MM.1S (cell line): ENCODE results near the gene PRSS3.
"Not testable (repeated sequence)": the region's sequence is repeated elsewhere in the genome, so short reads cannot be mapped to it uniquely, and the experiment has no call there.

Experiments used
- DNase-seq: peaks from one replicate; pipeline ENCODE4 v3.0.0-alpha.2; 2015
- H2AFZ ChIP-seq: fragments of 300-600 bp; sonication (generic); 2 replicates; pipeline ENCODE4 v1.6.0; 2016; ENCODE audit warnings: antibody characterized with exemption, low read length
- H3F3A ChIP-seq: fragments of 300-600 bp; sonication (generic); 2 replicates; pipeline ENCODE4 v1.6.1; 2016; ENCODE audit warnings: mild to moderate bottlenecking, antibody characterized with exemption, low read length, moderate library complexity, mixed read lengths; ENCODE audit not compliant: insufficient read depth
- H3K27ac ChIP-seq: fragments of 300-600 bp; sonication (generic); 2 replicates; pipeline ENCODE4 v1.5.1; 2016; ENCODE audit warnings: mild to moderate bottlenecking, low read length
- H3K27me3 ChIP-seq: fragments of 300-600 bp; sonication (generic); replicated peaks from 2 replicates; pipeline ENCODE4 v1.6.0; 2016; ENCODE audit warnings: low read length; ENCODE audit not compliant: insufficient read depth
- H3K36me3 ChIP-seq: fragments of 300-600 bp; sonication (generic); replicated peaks from 2 replicates; pipeline ENCODE4 v1.6.1; 2016; ENCODE audit warnings: mild to moderate bottlenecking, low read length, mixed read lengths; ENCODE audit not compliant: insufficient read depth
- H3K4me1 ChIP-seq: fragments of 300-600 bp; sonication (generic); 2 replicates; pipeline ENCODE4 v1.6.1; 2016; ENCODE audit warnings: low read length, mixed read lengths
- H3K4me2 ChIP-seq: fragments of 300-600 bp; sonication (generic); 2 replicates; pipeline ENCODE4 v1.6.0; 2016; ENCODE audit warnings: low read depth, low read length
- H3K4me3 ChIP-seq: fragments of 300-600 bp; sonication (generic); 2 replicates; pipeline ENCODE4 v1.5.1; 2016; ENCODE audit warnings: low read length, mixed read lengths
- H3K79me2 ChIP-seq: fragments of 300-600 bp; sonication (generic); 2 replicates; pipeline ENCODE4 v1.6.1; 2016; ENCODE audit warnings: mixed run types, low read length, mixed read lengths
- H3K9ac ChIP-seq: fragments of 300-600 bp; sonication (generic); 2 replicates; pipeline ENCODE4 v1.6.1; 2016; ENCODE audit warnings: low read length, mixed read lengths
- H3K9me2 ChIP-seq: fragments of 300-600 bp; sonication (generic); replicated peaks from 2 replicates; pipeline ENCODE4 v1.6.1; 2016; ENCODE audit warnings: mild to moderate bottlenecking, low read length, mixed read lengths; ENCODE audit not compliant: insufficient read depth
- H3K9me3 ChIP-seq: fragments of 300-600 bp; sonication (generic); replicated peaks from 2 replicates; pipeline ENCODE4 v1.6.1; 2016; ENCODE audit warnings: mild to moderate bottlenecking, low read length, mixed read lengths; ENCODE audit not compliant: insufficient read depth
- H4K20me1 ChIP-seq: fragments of 300-600 bp; sonication (generic); 2 replicates; pipeline ENCODE4 v1.6.1; 2016; ENCODE audit warnings: mild to moderate bottlenecking, low read length, moderate library complexity, mixed read lengths; ENCODE audit not compliant: insufficient read depth
- EZH2 ChIP-seq: fragments of 300-600 bp; sonication (generic); optimal IDR thresholded peaks from 2 replicates; pipeline ENCODE3; 2017; ENCODE audit warnings: low read depth, mild to moderate bottlenecking, antibody characterized with exemption, low read length, mixed read lengths
- EZH2phosphoT487 ChIP-seq: fragments of 300-600 bp; sonication (generic); IDR thresholded peaks from 2 replicates; pipeline ENCODE4 v1.6.1; 2018; ENCODE audit warnings: antibody characterized with exemption, low read length
- TF ChIP-seq, protein P1 (sequence below): fragments of 300-600 bp; sonication (generic); IDR thresholded peaks from 2 replicates; pipeline ENCODE4 v1.5.1; 2016; ENCODE audit warnings: antibody characterized with exemption, low read length, mixed read lengths

Gene PRSS3

DNA sequence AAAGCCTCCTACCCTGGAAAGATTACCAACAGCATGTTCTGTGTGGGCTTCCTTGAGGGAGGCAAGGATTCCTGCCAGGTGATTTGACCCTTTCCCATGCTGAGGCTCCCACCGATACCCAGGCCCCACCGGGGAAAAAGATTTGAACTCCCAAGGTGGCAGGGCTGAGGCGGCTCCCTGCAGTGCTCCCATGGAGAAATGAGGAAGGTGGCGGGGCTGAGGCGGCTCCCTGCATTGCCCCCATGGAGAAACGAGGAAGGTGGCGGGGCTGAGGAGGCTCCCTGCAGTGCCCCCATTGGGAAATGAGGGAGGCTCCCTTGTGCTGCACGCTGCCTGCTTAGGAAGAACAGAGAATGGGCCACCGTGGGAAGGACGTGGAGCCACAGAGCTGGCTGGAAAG, 3.2 kb downstream of the PRSS3 start:
- no peak overlapping the region for H2AFZ ChIP-seq
- H3K4me1 ChIP-seq = no peaks in the 10 kb centered on the region
- no peaks in the 10 kb centered on the region for H3K9me3 ChIP-seq
- no peaks in the 10 kb centered on the region for H3K9me2 ChIP-seq
- no peaks in the 10 kb centered on the region for H3K79me2 ChIP-seq
- no peak overlapping the region for H3K27ac ChIP-seq
- TF ChIP-seq, protein P1, sequence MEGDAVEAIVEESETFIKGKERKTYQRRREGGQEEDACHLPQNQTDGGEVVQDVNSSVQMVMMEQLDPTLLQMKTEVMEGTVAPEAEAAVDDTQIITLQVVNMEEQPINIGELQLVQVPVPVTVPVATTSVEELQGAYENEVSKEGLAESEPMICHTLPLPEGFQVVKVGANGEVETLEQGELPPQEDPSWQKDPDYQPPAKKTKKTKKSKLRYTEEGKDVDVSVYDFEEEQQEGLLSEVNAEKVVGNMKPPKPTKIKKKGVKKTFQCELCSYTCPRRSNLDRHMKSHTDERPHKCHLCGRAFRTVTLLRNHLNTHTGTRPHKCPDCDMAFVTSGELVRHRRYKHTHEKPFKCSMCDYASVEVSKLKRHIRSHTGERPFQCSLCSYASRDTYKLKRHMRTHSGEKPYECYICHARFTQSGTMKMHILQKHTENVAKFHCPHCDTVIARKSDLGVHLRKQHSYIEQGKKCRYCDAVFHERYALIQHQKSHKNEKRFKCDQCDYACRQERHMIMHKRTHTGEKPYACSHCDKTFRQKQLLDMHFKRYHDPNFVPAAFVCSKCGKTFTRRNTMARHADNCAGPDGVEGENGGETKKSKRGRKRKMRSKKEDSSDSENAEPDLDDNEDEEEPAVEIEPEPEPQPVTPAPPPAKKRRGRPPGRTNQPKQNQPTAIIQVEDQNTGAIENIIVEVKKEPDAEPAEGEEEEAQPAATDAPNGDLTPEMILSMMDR = no peak
- H3K4me3 ChIP-seq = no peak overlapping the region
- H4K20me1 ChIP-seq = no peaks in the 10 kb centered on the region
- H3K4me2 ChIP-seq = no peak overlapping the region
- no peak for DNase-seq
- H3F3A ChIP-seq = no peaks in the 10 kb centered on the region
- no peaks in the 10 kb centered on the region for H3K36me3 ChIP-seq
- no peaks in the 10 kb centered on the region for H3K27me3 ChIP-seq
- H3K9ac ChIP-seq = no peak overlapping the region

DNA sequence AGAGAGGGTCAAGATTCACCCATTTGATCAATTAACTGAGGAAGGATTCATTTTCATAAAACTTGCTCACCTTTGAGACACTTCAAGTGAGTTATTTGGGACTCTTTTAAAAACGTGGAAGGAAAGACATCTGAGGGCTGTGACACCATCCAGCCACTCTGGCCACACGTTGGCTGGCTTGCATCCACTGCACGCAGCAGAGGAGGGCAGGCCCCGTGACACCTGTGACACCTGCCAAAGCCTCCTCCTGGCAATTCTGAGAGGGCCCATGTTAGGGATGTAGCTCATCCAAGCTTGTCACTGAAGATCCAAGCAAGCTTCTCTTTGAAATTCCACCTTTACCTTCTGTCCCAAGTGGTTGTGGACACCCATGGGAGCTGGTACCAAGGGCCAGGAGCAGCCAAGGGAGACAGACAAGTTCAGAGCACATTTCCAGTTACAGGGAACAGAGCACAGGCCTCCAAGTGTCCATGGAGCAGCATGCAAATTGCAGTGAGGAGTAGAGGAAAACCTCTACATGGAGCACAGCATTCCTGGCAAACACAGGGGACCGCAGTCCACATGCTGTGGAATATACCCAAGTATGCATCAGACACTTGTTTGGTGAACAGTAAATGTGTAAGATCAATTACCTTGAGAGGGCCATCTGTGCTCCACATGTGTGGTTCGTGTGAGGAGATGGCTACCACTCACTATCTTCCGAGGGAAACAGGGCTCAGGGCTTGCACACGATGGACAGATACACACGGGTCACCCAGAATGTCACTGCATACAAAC, 4.8 kb downstream of the PRSS3 start:
- no peaks in the 10 kb centered on the region for H3F3A ChIP-seq
- no peaks in the 10 kb centered on the region for H3K4me1 ChIP-seq
- no peaks in the 10 kb centered on the region for H3K27me3 ChIP-seq
- no peak for DNase-seq
- no peak overlapping the region for H3K9ac ChIP-seq
- H4K20me1 ChIP-seq = no peaks in the 10 kb centered on the region
- no peaks in the 10 kb centered on the region for H3K36me3 ChIP-seq
- no peaks in the 10 kb centered on the region for H3K79me2 ChIP-seq
- H3K9me2 ChIP-seq = no peaks in the 10 kb centered on the region
- TF ChIP-seq, protein P1 = no peak
- H3K9me3 ChIP-seq = no peaks in the 10 kb centered on the region
- H2AFZ ChIP-seq = no peak overlapping the region
- no peak overlapping the region for H3K4me2 ChIP-seq
- no peak overlapping the region for H3K27ac ChIP-seq
- no peak overlapping the region for H3K4me3 ChIP-seq

DNA sequence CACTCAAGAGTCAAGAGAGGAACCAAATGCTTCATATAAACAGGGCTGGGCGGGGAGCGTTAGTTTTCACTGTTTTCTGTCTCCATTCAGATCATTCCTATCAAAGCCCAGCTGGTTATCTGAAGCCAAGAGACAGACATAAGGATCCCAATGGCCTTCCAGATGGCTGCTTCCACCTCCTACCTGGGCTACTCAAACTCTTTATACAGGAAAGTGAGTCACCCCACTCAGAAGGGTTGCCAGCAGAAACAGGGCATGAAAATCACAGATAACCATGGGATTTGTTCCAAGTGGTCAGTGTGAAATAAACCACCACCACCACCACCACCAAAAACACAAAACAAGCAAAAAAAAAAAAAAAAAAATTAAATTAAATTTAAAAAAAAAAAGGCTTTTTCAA, 5.5 kb downstream of the PRSS3 start:
- no peaks in the 10 kb centered on the region for H3K4me1 ChIP-seq
- no peak for DNase-seq

DNA sequence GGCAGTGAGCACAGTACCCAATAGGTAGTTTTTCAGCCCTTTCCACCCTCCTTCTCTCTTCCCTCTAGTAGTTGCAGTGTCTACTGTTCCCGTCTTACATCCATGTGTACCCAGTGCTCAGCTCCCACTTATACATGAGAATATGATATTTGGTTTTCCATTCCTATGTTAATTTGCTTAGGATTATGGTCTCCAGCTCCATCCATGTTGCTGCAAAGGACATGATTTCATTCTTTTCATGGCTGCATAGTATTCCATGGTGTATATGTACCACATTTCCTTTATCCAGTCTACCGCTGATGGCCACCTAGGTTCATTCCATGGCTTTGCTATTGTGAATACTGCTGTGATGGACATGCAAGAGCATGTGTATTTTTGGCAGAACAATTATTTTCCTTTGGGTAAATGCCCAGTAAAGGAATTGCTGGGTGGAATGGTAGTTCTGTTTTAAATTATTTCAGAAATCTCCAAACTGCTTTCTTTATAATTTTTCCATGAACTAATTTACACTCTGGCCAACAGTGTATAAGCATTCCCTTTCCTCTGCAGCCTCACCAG, 6.7 kb downstream of the PRSS3 start:
- not testable (repeated sequence) for H3K4me3 ChIP-seq, H3K9ac ChIP-seq, H3K27ac ChIP-seq, H4K20me1 ChIP-seq, H2AFZ ChIP-seq, H3K9me3 ChIP-seq, H3K9me2 ChIP-seq, H3K27me3 ChIP-seq, H3F3A ChIP-seq, H3K36me3 ChIP-seq, DNase-seq, H3K4me2 ChIP-seq, H3K79me2 ChIP-seq, H3K4me1 ChIP-seq

More for the DNA sequence above, 5.5 kb downstream of the PRSS3 start:
- no peaks in the 10 kb centered on the region for H3K9me2 ChIP-seq
- H3K36me3 ChIP-seq = no peaks in the 10 kb centered on the region
- no peaks in the 10 kb centered on the region for H4K20me1 ChIP-seq
- no peaks in the 10 kb centered on the region for H3K27me3 ChIP-seq
- H3K9me3 ChIP-seq = no peaks in the 10 kb centered on the region
- H3K9ac ChIP-seq = no peak overlapping the region
- H3K79me2 ChIP-seq = no peaks in the 10 kb centered on the region
- no peak for TF ChIP-seq EZH2phosphoT487
- TF ChIP-seq, protein P1 = no peak
- TF ChIP-seq EZH2 = no peak
- no peaks in the 10 kb centered on the region for H3F3A ChIP-seq
- no peak overlapping the region for H3K4me3 ChIP-seq
- H3K4me2 ChIP-seq = no peak overlapping the region
- no peak overlapping the region for H3K27ac ChIP-seq
- no peak overlapping the region for H2AFZ ChIP-seq

DNA sequence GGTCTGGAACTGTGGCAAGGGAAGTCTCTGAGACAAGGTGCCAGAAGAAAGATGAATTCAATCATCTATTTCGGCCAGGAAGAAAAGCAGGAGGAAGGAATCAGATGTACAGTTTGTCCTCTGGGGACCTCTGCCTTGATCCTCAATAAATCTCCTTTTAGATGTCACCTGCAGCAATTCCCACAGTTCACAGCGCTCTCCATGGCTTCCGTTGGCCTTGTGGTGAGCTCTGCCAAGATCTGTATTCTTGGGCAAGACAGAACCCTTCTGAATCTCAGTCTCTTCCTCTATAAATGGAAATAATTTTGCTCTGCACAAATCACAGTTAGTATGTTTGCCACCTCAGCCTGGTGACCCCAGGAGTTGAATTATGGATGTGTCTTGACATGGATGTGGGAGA, 8.8 kb downstream of the PRSS3 start:
- H2AFZ ChIP-seq, H3K27me3 ChIP-seq, H3K27ac ChIP-seq, H4K20me1 ChIP-seq, H3K4me1 ChIP-seq, H3K4me2 ChIP-seq, H3K79me2 ChIP-seq, H3K4me3 ChIP-seq, H3K36me3 ChIP-seq, H3K9me2 ChIP-seq, H3K9me3 ChIP-seq, H3F3A ChIP-seq, DNase-seq, H3K9ac ChIP-seq: not testable (repeated sequence)
